CD4-positive, alpha-beta T cell treated with Interleukin-21 for 1 hour (primary cell): ENCODE results near the gene TALDO1.
"Not testable (repeated sequence)": the region's sequence is repeated elsewhere in the genome, so short reads cannot be mapped to it uniquely, and the experiment has no call there.

Experiments used
- DNase-seq: peaks from one replicate; pipeline ENCODE4 v3.0.0-alpha.2; 2020

Gene TALDO1

GRCh38 chr11:719214-720016 lies 27.8 kb upstream of the TALDO1 start:
- DNase-seq: no peak

- no peak for DNase-seq
Observed at GRCh38 chr11:720017-720641, 27.1 kb upstream of the TALDO1 start.

- peak; percentile 32 for DNase-seq
Observed at GRCh38 chr11:720642-721246, 26.5 kb upstream of the TALDO1 start.

- no peak for DNase-seq
Observed at GRCh38 chr11:721247-721740, 26.0 kb upstream of the TALDO1 start.

GRCh38 chr11:721741-722345 lies 25.4 kb upstream of the TALDO1 start:
- peak; percentile 61 for DNase-seq

- DNase-seq: no peak
Observed at GRCh38 chr11:722346-722811, 24.9 kb upstream of the TALDO1 start.

- DNase-seq: peak; percentile 74
Observed at GRCh38 chr11:723120-723883, 24.0 kb upstream of the TALDO1 start.

GRCh38 chr11:724049-724777 lies 23.1 kb upstream of the TALDO1 start:
- no peak for DNase-seq

- DNase-seq: no peak
Observed at GRCh38 chr11:724778-725386, 22.4 kb upstream of the TALDO1 start.

GRCh38 chr11:725624-726202 lies 21.6 kb upstream of the TALDO1 start:
- DNase-seq: peak; percentile 14

GRCh38 chr11:726278-727220 lies 20.7 kb upstream of the TALDO1 start:
- peak; percentile 54 for DNase-seq

GRCh38 chr11:727281-727701 lies 20.0 kb upstream of the TALDO1 start:
- DNase-seq: no peak

- DNase-seq: peak; percentile 84
Observed at GRCh38 chr11:727859-728748, 19.2 kb upstream of the TALDO1 start.

- DNase-seq: no peak
Observed at GRCh38 chr11:728901-729491, 18.3 kb upstream of the TALDO1 start.

GRCh38 chr11:729492-730074 lies 17.7 kb upstream of the TALDO1 start:
- DNase-seq: no peak

- DNase-seq: no peak
Observed at GRCh38 chr11:733072-733471, 14.2 kb upstream of the TALDO1 start.

GRCh38 chr11:734541-734940 lies 12.7 kb upstream of the TALDO1 start:
- DNase-seq: not testable (repeated sequence)

- DNase-seq: no peak
Observed at GRCh38 chr11:737366-737765, 9.9 kb upstream of the TALDO1 start.
